Esophagus squamous epithelium (tissue), 4 donors: Measurements from ENCODE around the gene ZNF584.
"Not testable (repeated sequence)": the region's sequence is repeated elsewhere in the genome, so short reads cannot be mapped to it uniquely, and the experiment has no call there.

Experiments
- POLR2A ChIP-seq, 4 donors: fragments of 450-650 bp; IDR thresholded peaks; one replicate each; pipeline ENCODE4 v1.6.1; 2017; ENCODE audit warnings: antibody characterized with exemption in 4 of 4, mild to moderate bottlenecking in 4 of 4, moderate library complexity in 3 of 4
- TF ChIP-seq, protein P1 (sequence below), 6 experiments: fragments of 450-650 bp in 4 of 6; fragments of 200-600 bp in 2 of 6; sonication (generic) in 2 of 6; IDR thresholded peaks; one replicate each; pipeline ENCODE4 v1.5.1; 2016 to 2019; ENCODE audit warnings: antibody characterized with exemption in 6 of 6, mild to moderate bottlenecking in 4 of 6, moderate library complexity in 4 of 6

DNA sequence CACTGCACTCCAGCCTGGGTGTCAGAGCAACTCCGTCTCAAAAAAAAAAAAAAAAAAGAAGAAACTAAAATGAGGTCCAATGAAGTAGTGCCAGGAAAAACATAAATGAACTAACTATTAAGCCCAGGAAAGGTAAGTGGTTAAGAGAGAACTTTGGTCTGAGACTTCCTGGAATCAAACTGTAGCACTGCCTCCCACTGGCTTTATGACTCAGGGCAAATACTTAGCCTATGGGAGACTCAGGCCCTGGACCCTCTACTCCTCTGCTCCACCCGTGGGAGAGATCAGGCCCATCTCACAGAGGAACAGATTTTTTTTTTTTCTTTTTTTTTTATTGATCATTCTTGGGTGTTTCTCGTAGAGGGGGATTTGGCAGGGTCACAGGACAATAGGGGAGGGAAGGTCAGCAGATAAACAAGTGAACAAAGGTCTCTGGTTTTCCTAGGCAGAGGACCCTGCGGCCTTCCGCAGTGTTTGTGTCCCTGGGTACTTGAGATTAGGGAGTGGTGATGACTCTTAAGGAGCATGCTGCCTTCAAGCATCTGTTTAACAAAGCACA lies 4.5 kb upstream of the ZNF584 start:
- TF ChIP-seq, protein P1, sequence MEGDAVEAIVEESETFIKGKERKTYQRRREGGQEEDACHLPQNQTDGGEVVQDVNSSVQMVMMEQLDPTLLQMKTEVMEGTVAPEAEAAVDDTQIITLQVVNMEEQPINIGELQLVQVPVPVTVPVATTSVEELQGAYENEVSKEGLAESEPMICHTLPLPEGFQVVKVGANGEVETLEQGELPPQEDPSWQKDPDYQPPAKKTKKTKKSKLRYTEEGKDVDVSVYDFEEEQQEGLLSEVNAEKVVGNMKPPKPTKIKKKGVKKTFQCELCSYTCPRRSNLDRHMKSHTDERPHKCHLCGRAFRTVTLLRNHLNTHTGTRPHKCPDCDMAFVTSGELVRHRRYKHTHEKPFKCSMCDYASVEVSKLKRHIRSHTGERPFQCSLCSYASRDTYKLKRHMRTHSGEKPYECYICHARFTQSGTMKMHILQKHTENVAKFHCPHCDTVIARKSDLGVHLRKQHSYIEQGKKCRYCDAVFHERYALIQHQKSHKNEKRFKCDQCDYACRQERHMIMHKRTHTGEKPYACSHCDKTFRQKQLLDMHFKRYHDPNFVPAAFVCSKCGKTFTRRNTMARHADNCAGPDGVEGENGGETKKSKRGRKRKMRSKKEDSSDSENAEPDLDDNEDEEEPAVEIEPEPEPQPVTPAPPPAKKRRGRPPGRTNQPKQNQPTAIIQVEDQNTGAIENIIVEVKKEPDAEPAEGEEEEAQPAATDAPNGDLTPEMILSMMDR (IDR thresholded peaks at IDR 0.05): not testable (repeated sequence)
- TF ChIP-seq POLR2A (IDR thresholded peaks at IDR 0.05): not testable (repeated sequence)
